ENCODE measurements around the gene CAVIN3.

The CAVIN3 gene, protein sequence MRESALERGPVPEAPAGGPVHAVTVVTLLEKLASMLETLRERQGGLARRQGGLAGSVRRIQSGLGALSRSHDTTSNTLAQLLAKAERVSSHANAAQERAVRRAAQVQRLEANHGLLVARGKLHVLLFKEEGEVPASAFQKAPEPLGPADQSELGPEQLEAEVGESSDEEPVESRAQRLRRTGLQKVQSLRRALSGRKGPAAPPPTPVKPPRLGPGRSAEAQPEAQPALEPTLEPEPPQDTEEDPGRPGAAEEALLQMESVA

DNA sequence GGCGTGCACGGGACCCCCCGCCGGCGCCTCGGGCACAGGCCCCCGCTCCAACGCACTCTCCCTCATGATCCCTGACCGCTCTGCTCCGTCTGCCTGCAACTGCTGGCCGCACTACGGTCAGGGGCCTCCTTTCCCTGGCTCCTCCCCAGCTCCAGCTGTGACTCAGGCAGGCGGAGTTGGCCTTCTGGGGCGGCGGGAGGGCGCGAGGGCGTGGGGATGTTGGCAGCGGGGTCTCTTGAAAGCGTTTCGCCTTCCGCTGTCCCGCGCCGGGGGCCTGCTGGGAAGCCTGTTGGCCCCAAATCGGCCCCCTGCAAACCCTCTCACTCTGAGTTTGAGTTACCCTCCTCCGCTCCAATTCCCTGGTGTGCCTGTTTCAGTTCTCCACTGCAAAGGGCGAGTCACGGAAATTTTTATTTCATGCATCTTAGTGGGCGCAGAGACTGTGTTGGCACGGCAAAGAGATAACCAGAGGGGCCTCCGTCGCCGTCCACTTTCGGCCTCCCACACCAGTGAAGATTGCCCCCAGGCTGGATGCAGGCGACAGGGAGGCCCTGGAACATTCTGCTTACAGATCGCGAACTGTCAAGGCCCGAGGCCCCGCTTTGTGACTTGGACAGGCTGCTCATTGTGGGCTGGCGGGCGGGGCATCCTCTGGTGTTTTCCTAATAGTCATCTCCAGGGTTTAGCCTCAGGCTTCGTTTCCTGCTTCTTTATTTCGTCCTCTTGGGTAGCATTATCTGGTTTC is at the start of gene CAVIN3:
TSS of gene CAVIN3 (minus strand) at position 91 of the 745 bp plus-strand sequence. CDS start at position 66, 25 bp downstream.
- DNase-seq (ENCODE audit: low read depth) = peak; percentile 90

DNA sequence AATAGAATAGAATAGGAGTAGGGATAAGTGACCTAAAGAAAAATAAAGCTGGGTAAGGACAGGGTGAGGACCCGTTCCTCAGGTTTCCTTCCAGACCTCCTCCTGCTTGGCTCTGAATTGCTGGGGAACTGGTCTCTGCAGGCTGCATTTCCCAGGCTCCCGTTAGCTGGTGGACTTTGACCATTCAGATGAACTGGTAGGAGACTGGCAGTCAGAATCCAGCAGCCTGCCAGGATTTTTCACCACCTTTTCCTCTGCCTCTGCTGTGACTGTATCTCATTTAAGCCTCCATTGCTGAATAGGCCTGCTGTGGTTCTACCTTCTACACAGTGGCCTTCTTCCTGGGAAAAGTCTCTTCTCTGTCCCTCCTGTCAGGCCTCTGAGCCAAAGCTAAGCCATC is 45.4 kb upstream of the CAVIN3 start:
- no peak for DNase-seq (ENCODE audit: low read depth)

DNA sequence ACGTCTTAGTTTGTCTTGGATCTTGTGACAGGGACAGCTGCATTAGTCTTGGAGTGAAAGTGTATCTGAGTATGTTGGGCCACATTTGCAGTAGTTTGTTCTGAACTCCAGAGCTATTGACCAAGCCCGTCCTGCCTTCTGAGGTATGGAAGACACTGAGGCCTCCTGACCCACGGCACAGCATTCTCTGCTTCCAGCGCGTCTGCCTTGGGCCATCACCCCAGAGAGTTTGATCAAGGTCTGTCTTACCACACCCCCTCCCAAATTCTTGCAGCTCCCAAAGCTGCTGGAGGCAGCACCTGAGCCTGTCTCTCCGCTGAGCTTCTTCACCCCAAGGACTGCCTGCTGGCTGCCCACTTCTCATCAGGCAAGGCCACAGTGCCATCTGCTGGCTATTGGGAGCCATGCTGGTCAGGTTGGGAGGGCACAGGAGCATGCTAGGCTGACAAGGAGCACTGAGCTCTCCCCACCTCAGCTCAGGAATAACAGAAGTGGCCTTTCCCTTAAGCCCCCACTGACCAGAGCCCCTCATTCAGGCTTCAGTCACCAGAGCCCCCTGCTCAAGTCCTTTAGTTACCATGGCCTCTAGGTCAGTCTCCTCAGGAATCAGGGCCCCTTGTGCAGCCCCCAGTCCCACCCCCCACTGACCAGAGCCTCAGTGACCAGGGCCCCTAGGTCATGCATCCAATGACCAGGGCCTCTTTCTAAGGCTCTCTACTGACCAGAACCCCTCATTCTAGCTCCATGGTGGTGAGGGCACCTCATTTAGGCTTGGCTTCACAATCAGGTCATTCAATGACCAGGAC is 42.8 kb upstream of the CAVIN3 start:
- peak; percentile 72 for DNase-seq (ENCODE audit: low read depth)

DNA sequence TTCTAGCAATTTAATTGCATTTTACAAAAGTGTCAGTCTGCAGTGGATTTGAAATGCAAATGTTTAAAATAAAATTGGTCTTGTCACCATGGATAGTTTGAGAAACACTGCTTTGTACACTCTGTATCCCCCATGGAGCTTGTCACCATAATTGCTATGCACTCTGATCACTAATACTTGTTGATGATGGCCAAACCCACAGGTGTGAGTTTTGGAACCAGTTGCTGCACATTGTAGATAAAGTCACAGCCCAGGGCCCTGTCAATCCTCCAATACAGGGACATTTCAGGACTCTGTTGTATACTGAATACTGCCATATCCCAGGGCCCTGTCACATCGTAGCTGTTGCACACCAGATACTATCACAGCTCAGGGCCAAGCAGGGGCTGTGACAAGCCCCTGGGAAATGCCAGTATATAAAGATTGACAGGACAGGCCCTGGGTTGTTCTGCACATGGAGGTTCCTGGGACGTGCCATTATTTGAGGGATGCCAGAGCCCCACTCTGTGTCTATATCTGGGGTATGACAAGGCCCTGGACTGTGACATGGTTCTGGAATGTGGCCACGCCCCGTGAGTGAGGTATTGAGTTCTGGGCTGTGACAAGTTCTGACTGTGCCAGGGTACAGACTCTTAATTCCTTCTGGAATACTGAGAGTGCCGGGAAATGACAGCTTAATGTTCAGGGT is 42.0 kb upstream of the CAVIN3 start:
- DNase-seq (ENCODE audit: low read depth) = no peak

DNA sequence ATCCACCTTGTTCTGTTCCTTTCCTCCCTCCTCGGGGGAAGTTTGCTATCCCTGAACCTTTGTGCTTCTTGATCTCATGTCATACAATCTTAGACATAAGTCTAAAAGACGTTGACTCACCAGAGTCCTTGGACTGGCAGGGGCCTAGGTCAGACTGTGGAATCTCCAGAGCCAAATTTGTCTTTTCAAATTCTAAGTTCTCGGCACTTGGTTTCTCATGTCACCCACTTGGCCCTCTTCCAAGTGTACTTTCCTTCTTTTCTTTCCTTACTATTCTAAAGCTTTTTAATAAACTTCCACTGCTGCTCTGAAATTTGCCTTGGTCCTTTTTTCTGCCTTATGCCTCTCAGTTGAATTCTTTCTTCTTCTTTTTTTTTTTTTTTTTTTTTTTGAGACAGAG is 39.9 kb upstream of the CAVIN3 start:
- no peak for DNase-seq (ENCODE audit: low read depth)

DNA sequence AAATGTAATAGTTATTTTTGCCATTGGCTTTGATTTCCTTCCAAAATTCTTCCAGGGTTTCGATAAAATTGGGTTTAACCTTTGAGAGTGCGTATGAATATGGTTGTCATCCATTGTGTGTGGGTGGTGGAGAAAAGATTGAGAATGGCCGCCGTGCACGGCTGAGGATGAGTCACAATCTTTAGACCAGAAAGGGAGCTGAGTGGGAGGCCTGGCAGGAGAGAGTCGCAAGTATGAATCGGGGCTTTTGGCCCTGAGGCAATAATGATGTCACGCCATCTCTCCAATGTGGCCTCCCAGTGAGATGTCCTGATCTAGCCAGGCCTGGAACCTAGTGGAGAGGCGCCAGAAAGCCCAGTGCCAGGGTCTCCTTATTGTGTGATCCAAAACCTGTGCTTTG is 36.9 kb upstream of the CAVIN3 start:
- DNase-seq (ENCODE audit: low read depth) = peak; percentile 69

DNA sequence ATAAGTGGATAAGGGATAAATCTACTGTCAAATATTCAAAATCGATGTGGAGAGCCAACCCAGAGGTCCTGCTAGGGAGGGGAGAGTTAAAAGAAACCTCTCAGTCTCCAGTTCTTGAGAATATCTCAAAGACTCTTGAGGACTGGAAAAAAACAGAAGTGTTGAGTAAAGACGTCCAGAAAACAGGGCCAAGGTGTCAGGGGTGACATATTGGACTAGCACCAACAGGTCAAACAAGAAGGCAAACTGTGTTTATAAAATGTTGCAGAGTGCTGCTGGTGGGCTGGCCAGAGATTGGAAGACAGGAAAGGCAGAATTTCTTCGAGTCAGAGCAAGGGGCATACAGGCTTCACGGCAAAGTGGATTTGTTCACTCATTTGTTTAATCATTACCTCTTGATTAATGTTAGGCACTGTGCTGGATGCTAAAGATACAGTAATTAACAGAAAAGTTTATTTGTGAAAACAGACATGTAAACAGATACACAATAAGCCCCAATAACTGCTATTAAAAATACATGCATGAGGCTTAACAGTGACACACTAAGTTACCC is 36.3 kb upstream of the CAVIN3 start:
- no peak for DNase-seq (ENCODE audit: low read depth)

DNA sequence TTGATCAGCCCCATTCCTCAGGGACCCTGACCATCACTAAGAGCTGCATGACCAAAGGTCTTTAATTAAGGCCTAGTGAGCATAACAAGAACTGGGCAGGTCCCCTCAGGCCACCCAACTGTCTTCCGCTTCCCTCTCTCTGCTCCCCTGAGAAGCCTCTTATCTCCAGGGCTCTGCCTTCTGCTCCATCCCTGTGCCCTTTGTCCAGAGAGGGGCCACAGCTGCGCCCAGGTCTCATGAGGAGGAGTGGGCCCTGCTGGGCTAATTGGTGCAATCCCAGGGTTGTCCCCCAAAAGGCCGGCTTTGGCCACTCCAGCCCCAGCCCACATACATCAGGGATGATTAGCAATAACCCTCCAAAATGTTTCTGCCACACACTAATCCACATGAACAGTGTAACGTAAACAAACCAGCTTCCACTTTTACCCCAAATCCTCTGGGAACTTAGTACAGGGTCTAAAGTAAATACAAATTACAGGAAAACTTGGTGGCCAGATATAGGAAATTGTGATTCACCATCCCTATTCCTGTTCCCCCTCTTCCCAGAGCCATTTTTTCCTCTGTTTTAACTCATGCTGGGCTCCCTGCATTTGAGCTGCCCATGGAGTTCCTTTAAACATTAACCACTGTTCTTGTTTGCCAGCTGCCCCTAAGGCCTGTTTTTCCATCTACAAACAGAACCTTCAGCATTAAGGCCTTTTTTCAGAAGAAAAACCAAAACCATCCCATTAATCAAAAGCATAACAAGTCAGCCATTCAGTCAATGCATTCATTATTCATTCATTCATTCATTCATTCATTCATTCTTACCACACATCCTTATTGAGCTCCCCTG is 34.6 kb upstream of the CAVIN3 start:
- DNase-seq (ENCODE audit: low read depth) = peak; percentile 11

DNA sequence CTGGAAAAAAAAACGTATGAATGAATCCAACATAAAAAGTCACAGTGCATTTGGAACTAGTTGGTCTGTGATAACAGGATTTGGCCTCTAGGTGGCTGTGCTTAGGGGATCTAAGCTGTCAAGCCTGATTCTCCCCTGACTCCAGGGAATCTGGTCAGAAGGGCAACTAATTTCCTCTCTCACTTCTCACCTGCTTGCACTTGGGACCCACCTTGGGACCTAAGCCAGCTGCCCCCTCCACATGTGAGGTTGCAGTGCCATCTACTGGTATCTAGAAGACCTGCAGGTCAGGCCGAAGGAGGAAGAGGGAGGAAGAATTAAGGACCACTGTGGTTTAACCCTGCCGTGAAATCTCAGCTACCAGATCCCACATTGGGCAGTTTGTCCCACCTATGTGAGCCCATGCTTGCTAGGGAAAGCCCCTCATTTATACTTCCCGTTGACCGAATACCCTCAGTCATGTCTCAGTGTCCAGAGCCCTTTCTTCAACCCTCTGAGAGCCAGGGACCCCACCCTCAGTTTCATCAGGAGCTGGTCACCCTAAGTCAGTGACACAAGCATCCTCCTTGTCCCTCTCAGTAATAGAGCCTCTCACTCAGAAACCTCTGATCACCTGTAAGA is 33.2 kb upstream of the CAVIN3 start:
- peak; percentile 15 for DNase-seq (ENCODE audit: low read depth)

DNA sequence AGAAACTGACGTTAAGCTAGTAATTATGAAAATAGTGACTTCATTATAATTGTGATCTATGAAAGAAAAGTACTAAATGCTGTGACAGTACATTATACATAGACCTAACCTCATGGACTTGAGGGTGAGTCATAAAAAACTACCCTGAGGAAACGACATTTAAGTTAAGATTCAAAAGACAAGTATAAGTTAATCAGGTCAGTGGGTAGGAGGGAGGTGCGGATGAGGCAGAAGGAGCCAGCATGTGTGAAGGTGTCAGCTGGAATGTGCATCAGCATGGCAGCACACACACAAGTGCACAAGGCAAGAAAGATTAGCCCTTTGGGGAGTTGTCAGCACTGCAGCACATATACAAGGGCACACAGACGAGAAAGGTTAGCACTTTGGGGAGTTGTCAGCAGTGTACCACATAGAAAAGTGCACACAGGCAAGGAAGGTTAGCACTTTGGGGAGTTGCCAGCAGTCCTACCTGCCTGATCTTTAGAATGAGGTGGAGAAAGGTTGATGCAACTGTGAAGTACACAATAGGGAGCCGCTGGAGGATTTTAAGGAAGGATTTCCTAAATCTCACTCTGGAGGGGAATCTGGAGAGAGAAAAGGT is 31.6 kb upstream of the CAVIN3 start:
- DNase-seq (ENCODE audit: low read depth) = no peak

DNA sequence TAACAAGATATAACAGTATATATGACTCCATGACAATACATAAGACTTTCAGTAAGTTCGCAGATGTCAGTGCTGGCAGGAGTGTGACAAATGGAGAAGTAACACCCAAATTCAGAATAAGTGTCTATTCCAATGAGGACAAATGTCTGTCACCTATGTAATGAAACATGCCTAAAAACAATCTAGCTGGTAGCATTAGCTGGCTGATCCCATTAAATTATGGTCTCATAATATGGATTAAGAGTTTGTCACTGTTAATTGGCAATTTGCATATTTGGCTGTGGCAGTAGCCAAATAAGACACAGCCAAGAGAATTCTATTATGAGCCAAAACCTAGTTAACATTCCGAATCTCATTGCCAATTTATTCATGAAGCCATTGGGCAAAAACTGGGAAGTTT is 30.2 kb upstream of the CAVIN3 start:
- no peak for DNase-seq (ENCODE audit: low read depth)

DNA sequence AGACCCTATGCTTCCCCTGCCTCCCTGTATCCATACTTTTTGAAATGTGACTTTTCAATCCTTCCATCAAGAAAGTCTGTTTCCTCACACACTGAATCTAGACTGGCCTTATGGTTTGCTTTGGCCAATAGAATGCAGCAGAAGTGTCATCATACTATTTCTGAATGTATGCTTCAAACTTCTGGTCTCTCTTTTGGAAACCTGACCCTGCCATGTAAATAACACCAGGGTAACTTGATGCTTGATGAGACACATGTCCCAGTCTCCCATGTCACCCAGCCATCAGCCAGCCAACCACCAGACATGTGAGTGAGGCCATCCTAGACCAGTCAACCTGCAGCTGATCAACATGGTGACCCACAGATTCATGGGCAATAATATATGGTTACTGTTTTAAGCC is 29.7 kb upstream of the CAVIN3 start:
- DNase-seq (ENCODE audit: low read depth) = no peak

DNA sequence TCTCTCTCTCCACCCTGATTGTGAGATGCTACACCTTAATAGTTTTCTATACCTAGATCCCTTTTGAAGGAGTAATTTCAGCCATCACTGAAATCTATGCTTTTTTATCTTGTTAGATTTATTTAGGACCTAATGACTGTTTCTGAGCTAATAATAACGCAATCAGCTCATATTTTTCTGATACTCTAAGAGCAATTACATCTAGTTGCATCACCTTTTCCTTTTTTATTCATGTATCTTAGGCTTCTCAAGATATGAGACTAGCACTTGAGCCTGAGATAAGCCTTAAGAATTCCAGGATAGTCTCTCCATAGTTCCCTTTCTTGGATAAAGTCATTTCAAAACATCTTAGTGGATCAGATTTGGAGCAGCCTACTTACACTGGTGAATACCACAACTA is 25.1 kb upstream of the CAVIN3 start:
- DNase-seq (ENCODE audit: low read depth) = no peak

DNA sequence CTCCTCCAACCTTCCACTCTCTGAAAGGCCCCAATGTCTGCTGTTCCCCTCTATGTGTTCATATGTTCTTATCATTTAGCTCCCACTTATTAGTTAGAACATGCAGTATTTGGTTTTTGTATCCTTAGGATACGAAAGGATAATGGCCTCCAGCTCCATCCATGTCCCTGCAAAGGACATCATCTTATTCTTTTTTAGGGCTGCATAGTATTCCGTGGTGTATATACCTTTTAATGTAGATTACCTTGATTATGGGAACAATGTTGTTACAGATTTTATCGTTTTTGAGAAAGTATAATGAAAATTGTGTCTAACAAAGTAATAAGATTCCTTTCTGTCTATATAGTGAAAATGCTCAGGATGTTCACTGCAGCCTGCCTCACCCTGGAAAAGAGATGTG is 16.0 kb upstream of the CAVIN3 start:
- DNase-seq (ENCODE audit: low read depth) = no peak

DNA sequence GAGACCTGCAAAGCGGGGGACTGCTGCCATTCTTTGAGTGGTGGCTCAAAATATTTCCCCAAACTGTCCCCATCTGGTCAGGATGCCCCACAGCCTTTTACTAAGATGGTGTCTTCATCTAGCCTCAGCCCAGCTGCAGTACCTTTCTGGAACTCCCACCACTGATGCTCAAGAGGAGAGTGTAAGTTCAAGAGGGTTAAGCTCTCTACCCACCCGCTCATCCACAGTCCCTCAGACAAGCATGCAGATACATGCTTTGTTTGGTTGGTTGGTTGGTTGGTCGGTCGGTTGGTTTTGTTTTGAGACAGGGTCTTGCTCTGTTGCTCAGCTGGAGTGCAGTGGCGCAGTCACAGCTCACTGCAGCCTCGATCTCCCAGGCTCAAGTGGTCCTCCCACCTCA is 14.5 kb upstream of the CAVIN3 start:
- no peak for DNase-seq (ENCODE audit: low read depth)

DNA sequence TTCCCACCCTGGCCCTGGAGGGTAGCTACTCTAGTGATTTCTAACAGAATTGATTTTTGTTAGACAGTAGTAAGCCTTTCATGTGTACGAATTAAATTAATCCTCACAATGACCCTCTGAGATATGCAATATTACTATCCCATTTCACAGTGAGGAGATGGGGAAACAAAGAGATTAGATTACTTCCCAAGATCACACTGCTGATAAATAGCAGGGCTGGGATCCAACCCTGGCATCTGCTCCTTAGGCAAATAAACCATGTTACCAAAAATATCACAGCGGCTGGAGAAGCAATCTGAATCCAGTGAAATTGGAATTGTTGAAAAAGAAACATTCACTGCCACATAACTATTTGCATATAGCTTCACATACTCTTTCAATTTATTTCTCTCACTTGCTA is 12.8 kb upstream of the CAVIN3 start:
- DNase-seq (ENCODE audit: low read depth) = peak; percentile 84

DNA sequence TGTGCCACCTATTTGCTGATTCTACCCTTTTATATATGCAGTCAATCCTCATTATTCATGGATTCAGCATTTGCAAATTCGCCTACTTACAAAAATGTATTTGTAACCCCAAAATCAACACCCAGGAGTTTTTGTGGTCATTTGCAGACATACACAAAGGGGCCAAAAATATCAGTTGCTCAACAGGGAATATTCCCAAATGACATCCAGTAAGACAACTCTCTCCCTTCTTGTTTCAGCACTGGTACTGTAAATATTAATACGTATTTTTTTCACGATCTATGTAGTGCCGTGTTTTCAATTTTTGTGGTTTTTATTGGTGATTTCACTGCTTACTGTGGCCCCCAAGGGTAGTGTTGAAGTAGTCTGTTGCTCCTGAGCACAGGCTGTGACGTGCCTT is 11.8 kb upstream of the CAVIN3 start:
- peak; percentile 62 for DNase-seq (ENCODE audit: low read depth)

DNA sequence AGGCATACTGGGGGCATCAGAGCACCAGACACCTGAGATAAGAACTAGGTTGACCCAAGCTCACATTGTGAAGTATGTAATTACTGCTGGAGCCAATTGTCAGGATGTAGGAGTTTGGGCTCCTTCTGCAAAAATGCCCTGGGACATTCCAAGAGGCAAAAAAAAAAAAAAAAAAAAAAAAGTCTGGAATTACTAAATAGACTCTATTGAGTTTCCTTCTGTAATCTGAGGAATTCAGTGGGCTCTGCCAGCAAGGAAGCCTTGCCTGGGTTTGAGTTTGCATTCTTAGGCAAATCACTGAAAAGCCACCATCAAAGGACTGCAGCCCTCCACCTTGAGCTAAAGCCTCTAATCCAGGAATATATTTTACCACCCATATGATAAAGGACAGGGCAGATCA is 8.0 kb upstream of the CAVIN3 start:
- DNase-seq (ENCODE audit: low read depth) = peak; percentile 18

DNA sequence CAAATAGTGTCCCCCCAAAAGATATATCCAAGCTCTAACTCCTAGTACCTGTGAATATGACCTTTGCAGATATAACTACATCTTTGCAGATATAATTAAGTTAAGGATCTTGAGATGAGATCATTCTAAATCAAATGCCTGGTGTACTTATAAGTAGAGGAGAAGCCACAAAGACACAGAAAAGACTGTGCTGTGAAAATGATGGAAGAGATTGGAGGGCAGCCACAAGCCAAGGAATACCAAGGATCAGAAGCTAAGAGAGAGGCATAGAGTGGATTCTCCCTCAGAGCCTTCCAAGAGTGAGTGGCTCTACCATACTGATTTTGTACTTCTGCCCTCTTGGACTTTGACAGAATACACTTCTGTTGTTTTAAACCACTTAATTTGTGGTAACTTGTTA is 7.5 kb upstream of the CAVIN3 start:
- DNase-seq (ENCODE audit: low read depth) = no peak

DNA sequence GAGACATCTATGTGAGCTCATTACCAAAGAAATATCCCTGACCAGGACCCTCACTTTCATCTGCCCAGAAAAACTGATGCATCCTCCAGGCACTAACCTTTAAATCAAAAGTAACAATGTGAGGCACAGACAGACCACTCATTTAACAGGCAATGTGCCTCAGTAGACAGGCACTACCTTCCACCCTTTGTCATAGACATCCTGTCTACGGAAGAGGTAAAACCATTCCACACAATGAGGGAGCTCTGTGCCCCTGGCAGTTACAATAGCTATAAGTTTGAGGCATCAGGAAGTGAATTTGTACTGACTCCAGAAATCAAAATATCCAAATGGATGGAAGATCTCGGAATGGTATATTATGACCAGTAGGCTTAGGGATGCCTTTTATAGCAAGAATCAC is 6.7 kb upstream of the CAVIN3 start:
- DNase-seq (ENCODE audit: low read depth) = no peak
